NCI-H460 (cell line): Measurements from ENCODE around the gene MAD1L1. TPM values are rescaled to one million over a fixed set of nuclear protein-coding genes. Genes with fewer than 3 reads are reported as not detected.

Experiments used
- DNase-seq: peaks from one replicate; pipeline ENCODE4 v3.0.0-alpha.2; 2016; ENCODE audit warnings: low read depth; ENCODE audit errors: extremely low read depth
- total RNA-seq: library from RNA; depleted of rRNA; stranded (reverse); fragments of >200 nt; shearing (Covaris generic); gene quantifications from 2 replicates; pipeline ENCODE4 v1.2.3, GENCODE V29; 2014

MAD1L1 gene
- total RNA-seq, 1 experiment from 2014 or later, result 25.9 TPM

DNA sequence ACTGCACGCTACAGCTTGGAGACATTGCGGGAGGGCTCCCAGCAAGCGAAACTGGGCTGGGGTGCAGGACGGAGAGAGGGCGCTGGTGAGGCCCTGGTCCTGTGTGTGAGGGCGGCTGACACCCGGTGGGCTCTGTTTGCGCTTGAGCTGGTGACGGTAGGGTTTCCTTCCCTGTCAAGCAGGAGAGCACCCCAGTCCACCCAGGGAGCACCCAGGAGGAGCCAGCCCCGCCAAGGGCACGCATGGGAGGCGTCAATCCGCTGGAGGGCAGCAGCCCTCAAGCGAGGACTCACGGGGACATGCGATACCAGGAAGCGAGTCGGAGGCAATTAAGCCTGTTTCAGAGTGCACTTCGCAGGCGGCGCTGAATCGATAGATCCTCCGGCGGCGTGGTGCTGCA, 109.4 kb downstream of the MAD1L1 start:
- no peak for DNase-seq

DNA sequence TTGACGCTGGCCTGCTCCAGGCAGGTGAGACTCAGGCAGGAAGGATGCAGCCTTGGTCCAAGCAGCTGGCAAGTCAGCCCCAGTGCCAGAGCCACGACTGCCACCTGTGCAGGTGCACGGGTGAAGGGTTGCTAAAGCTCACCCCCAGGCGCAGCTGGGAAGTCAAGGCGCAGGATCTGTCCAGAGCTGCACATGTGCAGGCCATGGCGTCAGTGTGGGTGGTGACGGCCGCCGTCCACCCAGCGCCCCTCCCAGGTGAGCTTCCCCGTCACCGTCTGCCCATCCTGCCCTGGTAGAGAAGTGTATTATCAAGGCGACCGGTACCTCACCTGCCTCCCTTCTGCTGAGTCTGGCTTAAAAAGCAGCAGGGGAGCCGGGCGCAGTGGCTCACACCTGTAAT, 110.1 kb downstream of the MAD1L1 start:
- no peak for DNase-seq

DNA sequence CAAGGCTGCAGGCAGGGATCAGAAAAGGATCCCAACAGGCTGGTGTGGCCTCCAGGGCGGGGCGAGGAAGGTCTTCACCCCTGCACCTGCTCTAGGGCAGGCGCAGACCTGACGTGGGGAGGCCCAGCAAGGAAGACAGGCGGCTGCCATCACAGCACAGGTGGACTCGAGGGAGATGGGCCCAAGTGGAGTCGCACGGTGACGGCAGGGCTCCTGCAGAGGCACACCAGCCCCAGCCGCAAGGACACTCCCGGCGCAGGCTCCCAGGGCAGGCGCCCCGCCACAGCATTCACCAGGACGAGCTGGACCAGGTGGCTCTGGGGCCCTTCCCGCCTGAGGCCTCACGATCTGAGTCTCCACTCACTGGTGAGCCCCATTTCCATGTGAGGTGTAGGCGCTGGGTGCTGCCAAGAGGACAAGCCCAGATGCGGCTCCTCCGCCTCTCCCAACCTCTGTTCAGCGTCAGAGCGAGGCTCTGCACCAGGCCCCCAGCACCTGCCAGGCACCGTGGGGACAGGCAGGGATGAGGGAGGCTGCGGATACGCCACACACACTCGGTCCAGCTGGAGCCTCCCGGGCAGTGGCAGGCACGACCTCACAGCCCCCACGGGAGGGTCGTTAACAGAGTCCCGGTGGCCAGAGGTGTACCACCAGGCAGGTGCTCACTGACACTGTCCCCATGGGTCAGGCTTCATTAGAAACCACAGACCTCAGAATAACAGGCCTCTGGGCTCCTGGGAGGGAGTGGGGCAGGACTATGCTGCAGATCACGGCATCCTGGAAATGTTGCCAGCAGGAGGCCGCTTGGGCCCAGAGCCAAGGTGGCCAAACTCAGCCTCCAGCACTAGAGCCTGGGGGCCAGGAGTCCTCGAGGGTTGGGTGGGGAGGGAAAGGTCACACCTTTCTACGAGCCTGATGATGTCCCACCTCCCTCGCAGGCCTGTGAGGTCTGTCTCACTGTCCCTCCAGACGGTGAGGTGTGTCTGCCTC, 111.6 kb downstream of the MAD1L1 start:
- no peak for DNase-seq

DNA sequence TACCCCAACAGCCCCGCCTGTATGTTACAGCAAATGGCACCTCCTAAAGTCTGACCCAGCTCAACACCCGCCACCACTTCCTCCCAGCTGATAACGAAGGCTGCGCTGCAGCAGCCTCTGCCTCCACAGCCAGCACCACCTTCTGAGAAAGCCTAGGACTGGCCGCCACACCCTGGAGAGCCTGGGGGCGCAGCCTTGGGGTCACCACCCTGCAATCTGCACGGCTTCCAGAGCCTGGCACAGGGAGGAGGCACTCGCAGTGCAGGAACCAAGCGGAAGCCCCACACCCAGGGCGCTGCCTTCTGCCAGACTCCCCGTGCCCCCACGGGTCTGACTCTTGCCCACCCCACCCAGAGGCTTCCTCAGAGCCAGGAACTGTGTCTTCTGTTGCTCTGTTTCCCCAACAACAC, 112.5 kb downstream of the MAD1L1 start:
- DNase-seq, result no peak

DNA sequence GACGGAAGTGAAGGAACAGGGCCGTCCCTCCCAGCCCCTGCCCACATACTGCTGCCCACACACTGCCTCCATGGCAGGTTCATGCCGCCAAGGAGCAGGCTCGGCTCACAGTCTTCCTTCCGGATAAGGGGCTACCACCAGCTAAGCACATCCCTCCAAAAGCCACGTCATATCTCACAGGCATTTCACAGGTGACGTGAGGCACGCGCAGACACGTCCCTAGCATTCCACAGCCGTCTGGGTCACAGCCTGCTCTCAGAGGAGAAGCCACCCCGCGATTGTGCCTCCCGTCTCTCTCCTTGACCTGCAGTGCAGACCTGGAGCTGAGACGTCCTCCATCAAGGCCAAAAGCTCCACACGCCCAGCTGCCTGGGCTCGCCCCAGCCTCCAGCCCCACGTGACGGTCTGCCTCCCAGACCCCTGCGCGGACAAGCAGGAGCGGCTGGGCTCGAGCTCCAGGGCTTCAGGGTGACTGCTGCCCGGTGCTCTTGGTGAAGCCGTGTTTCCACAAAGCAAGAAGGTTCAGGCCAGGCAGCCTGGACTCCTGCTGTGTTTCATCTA, 114.0 kb downstream of the MAD1L1 start:
- no peak for DNase-seq

DNA sequence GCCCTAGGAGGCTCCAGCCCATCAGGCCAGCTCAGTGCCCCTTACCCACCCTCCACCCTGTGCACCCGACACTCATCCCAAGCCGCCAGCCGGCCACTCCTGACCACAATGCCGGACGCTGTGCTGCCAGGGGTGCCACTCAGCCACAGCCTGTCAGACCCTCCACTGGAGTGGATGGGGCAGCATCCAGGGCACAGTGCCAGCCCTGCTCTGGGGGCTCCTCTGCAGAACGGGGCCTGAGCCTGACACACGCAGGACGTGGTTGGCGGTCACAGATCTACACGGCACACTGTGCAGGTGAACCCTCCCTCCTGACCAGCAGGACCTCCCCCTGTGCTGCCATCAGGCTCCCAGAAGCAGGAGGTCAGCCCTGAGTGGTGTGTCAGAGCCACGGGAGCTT, 114.7 kb downstream of the MAD1L1 start:
- DNase-seq, result no peak

DNA sequence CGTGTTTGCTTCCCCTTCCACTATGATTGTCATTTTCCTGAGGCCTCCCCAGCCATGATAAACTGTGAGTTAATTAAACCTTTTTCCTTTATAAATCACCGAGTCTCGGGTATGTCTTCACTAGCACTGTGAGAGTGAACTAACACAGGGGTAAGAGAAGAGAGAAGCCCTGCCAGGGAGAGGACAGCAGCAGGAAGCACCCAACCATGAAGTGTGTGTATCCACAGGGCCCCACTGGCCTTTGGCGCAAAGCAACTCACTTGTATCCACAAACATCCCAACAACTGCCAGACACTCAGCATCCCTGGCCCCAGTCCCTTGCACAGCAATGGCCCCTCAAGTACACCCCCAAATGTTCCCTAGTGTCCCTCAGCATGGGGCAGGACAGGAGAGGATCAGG, 115.1 kb downstream of the MAD1L1 start:
- DNase-seq, result no peak

DNA sequence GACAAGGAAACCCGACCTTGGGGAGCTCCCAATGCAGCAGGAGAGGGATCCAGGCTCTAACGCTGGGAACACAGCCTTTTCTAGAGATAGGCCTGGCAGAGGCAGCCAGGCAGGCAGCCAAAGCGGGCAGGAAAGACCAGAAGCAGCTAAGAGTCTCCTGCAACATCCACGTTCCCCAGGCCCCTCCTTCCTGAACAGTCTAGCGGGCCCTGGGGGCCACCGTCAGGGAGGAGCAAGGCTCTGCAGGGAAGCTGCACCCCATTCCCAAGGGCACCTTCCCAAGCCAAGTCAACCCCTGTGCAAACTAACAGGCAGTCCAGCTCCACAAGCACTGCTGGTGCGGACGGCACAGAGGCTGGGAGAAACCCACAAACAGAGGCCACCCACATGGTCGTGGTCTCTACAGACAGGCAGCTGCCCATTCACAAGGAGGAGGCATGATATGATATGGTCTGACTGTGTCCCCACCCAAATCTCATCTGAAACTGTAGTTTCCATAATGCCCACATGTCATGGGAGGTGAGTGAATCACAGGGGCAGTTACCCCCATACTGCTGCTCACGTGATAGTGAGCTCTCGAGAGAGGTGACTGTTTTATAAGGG, 115.7 kb downstream of the MAD1L1 start:
- no peak for DNase-seq

DNA sequence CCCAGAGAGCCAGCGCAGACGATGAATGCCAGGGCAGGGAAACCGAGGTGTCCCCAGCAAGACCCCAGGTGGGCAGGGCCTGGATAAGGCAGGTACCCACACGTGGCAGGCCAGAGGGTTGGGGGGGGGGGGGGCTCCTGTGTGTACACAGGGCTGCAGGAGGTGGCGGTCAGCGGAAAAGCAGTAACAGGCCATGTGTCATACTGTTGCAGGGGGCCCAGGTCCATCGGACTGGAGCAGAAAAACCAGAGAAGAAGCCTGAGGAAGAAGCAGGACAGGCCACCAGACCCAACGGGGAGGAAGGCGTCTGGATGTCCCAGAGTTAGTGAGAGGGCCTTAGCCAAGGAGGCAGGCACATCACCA, 116.3 kb downstream of the MAD1L1 start:
- DNase-seq, result no peak

DNA sequence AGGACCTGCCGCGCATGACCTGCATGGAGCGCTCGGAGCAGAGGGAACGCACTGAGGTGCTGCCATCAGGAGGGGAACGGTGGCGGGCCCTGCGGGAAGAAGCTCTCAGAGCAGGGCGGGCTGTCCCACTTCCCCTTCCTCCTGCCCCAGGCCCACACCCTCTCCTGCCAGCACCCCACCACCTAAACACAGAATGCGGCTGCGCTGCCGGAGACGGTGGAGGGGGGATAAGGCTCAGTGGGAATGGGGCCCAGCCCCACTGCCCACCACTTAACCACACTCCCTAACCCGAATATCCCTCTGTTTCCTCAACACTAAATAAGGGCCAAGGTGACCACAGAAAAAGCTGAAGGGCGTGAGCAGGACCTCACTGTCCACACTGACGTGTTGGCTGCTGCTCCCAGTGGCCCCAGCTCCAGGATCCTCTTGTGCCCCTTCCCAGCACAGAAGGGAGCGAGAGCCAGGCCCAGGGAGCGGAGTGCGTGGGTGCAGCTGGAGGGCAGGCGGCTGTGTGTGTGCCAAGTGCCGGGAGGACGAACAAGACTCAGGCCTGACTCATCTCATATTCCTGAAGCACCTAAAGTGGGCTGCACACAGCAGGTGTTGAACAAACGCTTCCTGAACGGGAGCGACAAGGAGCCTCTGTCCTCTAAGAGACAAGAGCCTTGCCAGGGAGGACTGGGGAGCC, 116.8 kb downstream of the MAD1L1 start:
- DNase-seq, result no peak

DNA sequence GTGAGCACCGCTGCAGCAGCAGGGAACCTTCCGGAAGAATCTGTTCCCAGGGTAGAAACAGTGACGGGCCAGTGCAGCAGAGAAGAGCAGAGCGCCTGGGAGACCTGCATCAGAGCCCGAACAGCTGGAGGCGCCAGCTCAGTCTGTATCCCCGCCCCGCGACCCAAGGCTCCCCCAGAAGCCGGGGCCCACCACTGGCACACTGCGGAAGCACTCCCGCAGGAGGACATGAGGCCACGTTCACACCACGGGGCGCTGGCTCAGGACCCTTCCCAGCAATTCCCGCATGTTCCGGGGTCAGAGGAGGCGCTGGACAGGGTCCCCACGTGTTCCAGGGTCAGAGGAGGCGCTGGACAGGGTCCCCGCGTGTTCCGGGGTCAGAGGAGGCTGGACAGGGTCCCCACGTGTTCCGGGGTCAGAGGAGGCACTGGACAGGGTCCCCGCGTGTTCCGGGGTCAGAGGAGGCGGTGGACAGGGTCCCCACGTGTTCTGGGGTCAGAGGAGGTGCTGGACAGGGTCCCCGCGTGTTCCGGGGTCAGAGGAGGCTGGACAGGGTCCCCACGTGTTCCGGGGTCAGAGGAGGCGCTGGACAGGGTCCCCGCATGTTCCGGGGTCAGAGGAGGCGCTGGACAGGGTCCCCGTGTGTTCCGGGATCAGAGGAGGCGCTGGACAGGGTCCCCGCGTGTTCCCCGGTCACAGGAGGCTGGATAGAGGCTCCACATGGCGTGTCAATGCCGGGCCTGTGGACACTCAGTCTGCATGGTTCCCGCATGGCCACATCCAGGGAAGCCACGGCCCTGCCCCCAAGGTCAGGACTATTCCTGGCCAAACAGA, 117.6 kb downstream of the MAD1L1 start:
- no peak for DNase-seq

DNA sequence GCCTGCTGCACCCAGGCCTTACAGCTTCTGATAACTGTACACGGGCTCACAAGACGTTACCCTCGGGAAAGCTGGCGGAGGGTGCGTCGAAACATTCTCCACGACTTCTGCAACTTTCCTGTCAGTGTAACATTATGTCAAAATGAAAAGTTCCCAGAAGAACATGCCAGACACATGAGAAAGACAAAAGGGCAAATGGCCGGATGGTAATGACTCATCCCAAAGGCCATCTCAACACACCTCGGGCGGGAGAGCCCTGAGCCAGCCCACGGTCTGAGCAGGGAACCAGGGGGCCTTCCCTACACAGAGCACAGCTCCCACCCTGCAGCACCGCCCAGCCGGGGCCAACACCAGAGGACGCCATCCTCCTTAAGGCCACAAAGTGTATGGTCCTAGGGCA, 118.7 kb downstream of the MAD1L1 start:
- DNase-seq, result no peak

DNA sequence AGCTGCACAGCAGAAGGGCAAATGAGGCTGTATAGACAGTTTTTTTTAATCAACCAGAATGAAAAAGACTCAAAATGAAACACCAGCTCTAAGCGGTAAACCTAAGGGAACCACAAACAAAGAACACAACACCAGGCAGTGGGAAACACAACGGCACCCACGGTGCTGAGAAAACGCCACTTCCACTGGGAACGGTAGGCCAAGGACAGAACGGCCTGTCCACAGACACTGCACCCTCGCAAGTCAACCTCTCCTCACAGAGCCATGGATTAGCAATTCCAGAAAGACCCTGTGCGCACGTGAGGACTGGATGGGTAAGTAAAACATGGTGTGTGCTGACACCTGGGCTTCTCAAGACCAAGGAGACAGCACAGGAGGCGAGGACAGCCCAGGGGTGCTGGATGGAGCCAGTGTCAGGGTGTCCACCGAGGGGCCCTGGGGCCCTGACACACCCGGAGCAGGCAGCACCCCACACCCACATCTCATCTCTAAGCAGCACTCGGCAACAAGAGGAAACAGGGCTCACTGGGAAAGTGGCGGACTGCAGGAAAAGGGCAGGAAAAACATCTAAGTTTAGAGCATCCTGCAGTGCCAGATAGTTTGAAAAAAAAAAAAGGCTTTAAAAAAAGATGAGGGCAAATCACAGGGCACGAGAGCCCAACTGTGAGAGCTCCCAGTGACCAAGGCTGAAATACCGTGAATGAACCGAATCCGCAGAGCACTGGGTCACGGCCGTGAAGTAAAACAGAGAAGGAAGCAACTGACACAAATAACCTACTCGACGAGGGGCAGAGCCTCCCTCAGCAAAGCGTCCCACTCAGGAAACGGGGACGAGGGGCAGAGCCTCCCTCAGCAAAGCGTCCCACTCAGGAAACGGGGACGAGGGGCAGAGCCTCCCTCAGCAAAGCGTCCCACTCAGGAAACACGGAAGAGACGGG, 120.2 kb downstream of the MAD1L1 start:
- no peak for DNase-seq

DNA sequence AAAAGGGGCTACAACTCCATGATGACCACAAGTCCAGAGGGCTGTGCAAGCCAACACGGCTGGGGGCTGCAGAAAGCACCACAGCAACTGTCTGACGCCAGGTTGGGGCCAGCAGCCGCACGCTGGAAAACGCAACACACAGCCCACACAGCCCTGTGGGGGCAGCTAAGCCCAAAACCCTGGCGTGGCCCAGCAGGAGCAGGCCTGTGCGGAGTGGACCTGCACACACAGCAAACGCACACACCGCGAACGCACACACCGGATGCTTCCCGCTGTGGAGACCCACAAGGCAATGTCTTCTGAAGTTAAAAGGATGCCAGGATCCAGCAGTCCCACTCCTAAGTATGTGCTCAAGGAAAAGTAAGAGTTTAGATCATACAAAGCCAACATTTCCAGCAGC, 121.2 kb downstream of the MAD1L1 start:
- no peak for DNase-seq

DNA sequence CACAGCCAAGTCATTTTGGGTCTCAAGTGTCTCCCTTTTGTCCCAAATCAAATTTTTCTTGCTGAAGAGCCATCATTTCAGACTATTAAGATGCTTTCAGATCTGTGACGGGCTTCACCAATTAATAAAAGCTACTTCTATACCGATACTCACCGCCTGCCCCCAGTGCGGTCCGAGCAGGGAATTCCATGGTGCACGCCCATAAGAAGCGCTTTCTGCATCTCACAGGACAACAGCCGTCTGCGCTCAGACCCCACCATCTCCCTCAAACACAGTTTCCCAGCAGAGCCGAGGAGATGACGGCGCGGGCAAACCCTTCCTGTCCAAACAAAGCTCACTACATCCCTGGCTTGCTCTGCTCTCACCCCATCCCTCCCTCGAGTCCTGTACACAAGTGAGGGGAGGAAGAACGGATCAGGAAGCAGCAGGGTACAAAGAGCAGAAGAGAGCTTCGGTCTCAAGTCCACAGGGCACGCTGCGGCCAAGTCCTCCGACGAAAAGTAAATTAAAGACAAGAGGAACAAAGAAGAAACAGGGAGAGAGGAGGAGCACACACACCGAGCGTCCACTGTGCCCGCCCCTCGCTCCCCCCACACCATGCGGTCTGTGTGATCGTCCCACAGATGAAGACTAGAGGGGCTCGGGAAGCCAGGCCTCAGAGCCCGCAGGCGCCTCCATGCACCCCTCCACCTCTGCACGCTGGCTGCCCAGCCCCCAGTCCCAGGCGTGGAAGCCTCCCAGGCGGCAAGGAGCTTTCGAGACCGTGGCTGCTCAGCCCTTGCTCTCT, 121.9 kb downstream of the MAD1L1 start:
- no peak for DNase-seq

DNA sequence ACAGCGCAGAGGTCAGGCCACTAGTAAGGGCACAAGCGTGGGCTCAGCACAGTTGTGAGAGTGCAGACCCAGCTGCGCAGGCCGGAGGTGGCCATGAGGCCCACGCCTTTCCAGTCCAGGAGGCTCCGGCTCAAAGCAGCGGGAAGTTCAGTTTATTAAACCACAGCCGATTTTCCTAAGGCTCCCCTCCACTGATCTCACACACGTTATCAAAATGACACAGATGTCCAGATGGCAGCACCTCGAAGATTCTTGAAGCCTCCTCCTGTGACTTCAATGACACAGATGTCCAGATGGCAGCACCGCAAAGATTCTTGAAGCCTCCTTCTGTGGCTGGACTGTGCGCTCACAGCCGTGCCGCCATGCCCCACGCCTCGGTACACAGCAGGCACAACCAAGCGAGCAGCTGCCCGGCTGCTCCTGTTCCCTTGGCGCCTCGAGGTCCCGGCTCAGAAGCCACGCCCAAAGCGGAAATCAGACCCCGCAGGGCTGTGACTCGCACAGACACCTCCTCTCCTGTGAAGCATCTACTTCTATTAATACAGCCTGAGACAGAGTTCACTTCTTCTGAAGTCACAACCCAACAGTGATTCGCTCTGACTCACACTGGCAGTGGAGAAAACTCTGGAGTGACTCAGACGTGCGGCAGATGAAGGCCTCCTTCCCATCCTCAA, 122.7 kb downstream of the MAD1L1 start:
- peak; percentile 83 for DNase-seq

DNA sequence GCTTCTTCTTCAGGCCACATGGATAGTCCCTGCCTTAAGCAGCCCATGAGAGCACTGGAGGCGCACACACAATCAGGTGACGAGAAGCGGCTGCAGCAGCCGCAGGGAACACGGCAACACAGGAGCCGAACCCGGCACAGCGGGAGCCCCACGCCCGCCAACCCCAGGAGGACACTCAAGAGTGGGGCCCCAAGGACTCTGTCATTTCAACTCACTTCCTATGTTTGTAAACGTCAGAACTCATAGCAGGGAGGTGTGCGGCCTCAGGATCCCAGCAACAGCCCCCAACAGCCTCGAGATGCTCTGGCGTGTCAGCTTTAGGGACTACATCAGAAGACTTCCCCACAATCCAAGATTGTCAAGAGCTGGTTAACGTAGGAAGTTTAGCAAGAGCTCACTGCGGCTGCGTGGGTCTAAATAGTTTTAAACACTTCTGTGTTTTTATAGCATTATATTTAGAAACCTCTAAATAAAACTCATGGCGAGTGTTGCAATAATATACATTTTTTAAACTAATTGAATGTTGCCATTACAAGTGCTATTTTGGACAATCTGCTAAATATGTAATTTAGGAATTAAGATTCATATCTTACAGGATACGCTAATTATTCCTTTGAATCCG, 123.4 kb downstream of the MAD1L1 start:
- no peak for DNase-seq
